ENCODE results near the gene RBP7.

RBP7 gene

GRCh38 chr1:10032590-10033358 is 35.7 kb downstream of the RBP7 start, which contains the start of gene UBE4B:
UBE4B (plus strand) TSS chr1:10032958; CDS start chr1:10033671, 713 bp downstream.
- DNase-seq: peak; percentile 94

DNA sequence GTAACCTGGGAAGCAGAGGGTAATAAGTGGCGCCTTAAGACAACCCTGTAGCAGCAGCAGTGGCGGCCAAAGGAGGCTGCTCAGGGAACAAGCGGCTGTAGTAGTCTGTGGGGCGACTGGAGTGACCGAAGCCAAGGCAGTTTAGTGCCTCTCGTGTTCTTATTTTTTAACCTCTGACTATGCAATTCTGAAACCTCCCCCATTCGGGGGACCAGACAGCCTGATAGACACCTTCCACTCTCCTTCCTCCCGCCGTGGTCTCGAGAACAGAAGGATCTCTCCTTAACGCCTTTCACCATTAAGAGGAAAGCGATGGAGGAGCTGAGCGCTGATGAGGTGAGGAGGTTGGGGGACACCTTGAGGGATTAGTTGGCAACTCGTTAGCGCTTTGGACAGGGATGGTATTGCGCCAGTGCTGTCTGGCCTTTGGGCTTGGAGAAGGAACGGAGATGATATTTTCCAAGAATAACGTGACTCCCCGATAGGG is 36.4 kb downstream of the RBP7 start:
- no peak for DNase-seq

- DNase-seq: no peak
These were observed 45.7 kb downstream of the RBP7 start for GRCh38 chr1:10042746-10043145.

DNA sequence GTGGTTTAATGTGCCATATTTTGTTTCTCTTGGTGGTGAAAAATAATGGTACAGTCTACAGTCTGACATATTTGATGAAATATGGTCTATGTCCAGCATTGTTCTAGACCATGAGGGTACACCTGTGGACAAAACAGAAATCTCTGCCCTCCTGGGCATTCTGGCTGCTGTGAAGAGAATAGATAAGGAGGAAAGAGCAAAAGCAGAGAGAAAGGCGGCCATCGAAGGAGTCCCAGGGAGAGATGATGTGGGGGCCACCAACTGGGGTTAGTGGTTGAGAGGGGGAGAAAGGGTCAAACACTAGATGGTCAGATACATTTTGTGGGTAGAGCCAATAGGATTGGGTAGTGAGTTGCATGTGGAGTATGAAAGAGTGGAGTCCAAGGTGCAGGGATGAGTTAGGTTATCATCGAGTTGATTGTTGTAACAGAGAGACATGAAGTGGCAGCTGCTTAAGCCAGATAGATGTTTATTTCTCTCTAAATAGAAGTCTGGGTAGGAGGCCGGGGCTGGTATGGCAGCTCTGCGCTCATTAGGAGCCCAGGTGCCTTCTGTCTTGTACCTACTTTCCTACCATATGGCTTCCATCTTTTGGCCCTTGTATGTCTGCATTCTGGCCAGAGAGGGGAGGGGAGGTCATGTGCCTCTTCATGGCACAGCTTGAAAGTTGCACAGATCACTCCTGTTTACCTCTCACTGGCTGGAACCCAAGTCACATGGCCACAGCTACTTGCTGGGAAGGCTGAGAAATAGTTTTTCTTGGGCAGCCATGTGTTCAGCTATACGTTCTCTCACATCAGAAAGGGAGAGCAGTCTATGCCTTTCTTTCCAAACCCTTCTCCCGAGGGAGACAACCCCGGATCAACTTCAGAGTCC is 48.7 kb downstream of the RBP7 start:
- DNase-seq: no peak

GRCh38 chr1:10046356-10047085 is 49.5 kb downstream of the RBP7 start:
- DNase-seq: no peak

- DNase-seq: no peak
These were observed 51.6 kb downstream of the RBP7 start for GRCh38 chr1:10048601-10049000.

- no peak for DNase-seq
These were observed 53.6 kb downstream of the RBP7 start for GRCh38 chr1:10050611-10051010.

DNA sequence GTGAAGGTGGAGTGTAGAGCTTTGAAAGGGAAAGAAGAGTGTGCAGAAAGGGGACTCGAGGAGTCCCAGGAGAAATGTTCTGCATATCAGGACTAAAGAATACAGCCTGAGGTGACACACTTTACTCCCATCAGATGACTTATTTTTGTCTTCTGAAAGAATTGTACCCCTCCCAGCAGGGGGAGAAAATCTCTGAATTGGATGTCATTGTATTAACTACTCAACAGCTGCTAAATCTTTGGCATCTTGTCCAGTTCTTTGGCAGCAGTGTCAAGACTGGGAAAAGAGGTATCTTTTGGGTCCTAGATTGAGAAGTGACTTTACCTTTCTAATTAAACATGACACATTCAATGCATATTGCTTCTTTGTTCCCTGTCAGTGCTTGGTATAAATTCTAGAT is 54.6 kb downstream of the RBP7 start:
- no peak for DNase-seq

GRCh38 chr1:10052347-10052746 is 55.3 kb downstream of the RBP7 start:
- DNase-seq: no peak

DNA sequence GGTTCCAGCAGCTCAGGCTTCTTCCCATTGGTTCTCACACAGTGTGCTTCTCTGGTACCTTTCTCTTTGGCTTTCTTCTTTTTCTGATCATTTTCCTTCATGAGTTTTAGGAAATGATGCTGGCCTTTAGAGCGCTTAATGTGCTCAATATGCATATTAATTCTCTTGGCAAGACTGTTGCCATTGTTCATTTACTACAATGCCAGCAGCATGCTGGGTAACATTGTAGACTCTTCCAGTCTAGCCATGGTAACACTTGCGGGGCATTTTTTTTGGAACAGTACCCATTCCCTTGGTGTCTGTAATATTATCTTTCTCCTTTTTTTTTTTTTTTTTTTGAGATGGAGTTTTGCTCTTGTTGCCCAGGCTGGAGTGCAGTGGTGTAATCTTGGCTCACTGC is 57.4 kb downstream of the RBP7 start:
- no peak for DNase-seq

DNA sequence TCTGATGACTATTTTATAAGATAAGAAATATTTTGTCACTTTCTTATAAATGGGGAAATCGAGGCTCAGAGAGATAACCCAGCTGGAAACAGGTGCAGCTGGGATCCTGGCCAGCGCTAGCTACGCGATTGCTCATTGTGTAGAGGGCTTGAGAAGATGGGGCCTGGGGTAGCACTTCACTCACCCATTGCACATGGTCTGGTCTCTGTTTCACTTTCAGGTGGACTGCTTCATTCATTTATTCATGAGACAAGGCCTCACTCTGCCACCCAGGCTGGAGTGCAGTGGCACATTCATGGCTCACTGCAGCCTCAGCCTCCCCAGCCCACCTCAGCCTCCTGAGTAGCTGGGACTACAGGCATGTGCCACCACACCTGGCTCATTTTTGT is 59.6 kb downstream of the RBP7 start:
- no peak for DNase-seq

DNA sequence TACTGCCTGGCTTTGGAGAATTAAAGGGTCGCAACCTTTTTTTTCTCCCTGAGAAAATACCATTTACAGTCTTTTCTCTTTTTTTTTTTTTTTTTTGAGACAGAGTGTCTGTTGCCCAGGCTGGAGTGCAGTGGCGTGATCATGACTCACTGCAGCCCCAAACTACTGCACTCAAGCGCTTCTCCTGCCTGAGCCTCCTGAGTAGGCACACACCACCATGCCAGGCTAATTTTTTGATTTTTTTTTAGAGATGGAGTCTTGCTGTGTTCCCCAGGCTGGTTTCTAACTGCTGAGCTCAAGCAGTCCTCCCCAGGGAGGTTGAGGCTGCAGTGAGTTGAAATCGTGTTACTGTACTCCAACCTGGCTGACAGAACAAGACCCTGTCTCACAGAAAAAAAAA is 60.3 kb downstream of the RBP7 start:
- DNase-seq: no peak

DNA sequence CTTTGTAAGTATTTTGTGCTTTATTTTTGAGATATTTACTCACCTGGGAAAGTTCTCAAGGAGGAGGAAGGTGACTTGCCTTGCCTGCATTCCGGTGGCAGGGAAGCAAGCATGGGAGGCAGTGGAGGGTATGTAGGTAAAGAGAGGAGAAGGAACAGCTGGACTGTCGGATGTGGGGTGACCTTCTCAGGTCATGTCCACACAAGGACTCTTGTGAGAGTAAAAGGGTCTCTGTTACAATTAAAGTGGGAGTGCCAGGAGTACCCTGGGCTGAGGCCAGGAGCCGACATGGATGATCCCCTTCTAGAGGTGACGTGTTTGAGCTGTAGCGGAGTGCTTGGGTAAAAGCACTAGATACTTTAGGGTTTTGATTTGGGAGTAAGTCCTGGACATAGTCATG is 60.8 kb downstream of the RBP7 start:
- no peak for DNase-seq

GRCh38 chr1:10059342-10059718 is 62.3 kb downstream of the RBP7 start:
- DNase-seq: no peak

- no peak for DNase-seq
These were observed 63.5 kb downstream of the RBP7 start for GRCh38 chr1:10060311-10061100.

- DNase-seq: no peak
These were observed 64.2 kb downstream of the RBP7 start for GRCh38 chr1:10061276-10061675.

GRCh38 chr1:10063878-10064277 is 66.8 kb downstream of the RBP7 start:
- DNase-seq: no peak

DNA sequence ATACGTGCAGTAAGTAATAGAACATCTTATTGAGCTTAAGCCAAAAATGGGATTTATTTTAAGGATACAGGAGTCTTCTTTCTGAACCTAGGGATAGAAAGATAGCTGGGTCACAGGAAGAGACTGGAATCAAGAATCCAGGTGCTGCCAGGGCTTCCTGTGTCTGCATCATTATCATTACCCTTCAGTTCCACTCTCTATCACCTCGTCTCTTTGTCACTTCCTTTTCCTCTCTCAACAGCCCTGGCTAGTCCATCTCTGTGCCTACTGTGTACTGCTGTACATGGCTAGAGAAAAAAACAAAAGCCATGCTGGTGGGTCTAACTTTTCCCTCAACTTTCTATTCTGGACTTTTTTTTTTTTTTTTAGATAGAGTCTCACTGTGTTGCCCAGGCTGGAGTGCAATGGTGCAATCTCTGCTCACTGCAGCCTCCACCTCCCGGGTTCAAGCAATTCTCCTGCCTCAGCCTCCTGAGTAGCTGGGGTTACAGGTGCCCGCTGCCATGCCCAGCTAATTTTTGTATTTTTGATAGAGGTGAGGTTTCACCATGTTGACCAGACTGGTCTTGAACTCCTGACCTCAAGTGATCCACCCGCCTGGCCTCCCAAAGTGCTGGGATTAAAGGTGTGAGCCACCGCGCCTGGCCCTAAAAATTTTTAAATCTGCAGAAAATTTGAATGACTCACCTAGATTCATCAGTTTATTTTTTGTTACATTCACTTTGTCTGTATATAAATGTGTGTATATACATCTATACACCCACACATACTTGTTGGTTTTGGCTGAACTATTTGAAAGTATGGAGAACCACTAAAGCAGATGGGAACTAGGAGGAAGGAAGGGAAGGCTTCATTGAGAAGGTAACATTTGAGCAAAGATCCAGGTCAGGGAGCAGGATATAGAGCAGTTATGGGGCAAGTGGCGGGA is 67.7 kb downstream of the RBP7 start:
- DNase-seq: no peak

GRCh38 chr1:10065344-10065685 is 68.3 kb downstream of the RBP7 start:
- DNase-seq: no peak
